Stomach (tissue), 9 donors: Measurements from ENCODE around the gene FRYL. TPM values are rescaled to one million over a fixed set of nuclear protein-coding genes. Genes with fewer than 3 reads are reported as not detected.
A peak's percentile ranks its signal among the peaks of the same experiment; 100 is the strongest.

Experiments
- DNase-seq, 2 donors: peaks; one replicate each; pipeline versions ENCODE4 v3.0.0 to v3.0.0-alpha.2; 2013 to 2019
- H3K27ac ChIP-seq, 5 donors: fragments of 200-600 bp in 4 of 5; sonication (generic) in 4 of 5; one replicate each; pipeline ENCODE4 v1.5.1; 2013 to 2019; ENCODE audit warnings: mild to moderate bottlenecking in 1 of 5, moderate library complexity in 1 of 5
- H3K27me3 ChIP-seq, 3 donors: fragments of 200-600 bp; sonication (generic); one replicate each; pipeline ENCODE4 v1.5.1; 2017 to 2019; ENCODE audit warnings: mixed run types in 1 of 3
- H3K36me3 ChIP-seq, 4 donors: fragments of 200-600 bp; sonication (generic); 1 replicate in 3 of 4; 2 replicates in 1 of 4; pipeline ENCODE4 v1.5.1; 2016 to 2019
- H3K4me1 ChIP-seq, 4 donors: fragments of 200-600 bp; sonication (generic); one replicate each; pipeline ENCODE4 v1.5.1; 2016 to 2019
- H3K4me3 ChIP-seq, 4 donors: fragments of 200-600 bp; sonication (generic) in 3 of 4; one replicate each; pipeline ENCODE4 v1.5.1; 2016 to 2019; ENCODE audit warnings: mild to moderate bottlenecking in 1 of 4
- H3K9me3 ChIP-seq, 4 donors: fragments of 200-600 bp; sonication (generic); one replicate each; pipeline ENCODE4 v1.5.1; 2016 to 2019
- CTCF ChIP-seq, 7 experiments: fragments of 450-650 bp in 4 of 7; fragments of 200-600 bp in 3 of 7; sonication (generic) in 3 of 7; IDR thresholded peaks; one replicate each; pipeline ENCODE4 v1.5.1; 2016 to 2019; ENCODE audit warnings: antibody characterized with exemption in 7 of 7, control low read depth in 2 of 7, mild to moderate bottlenecking in 1 of 7
- EP300 ChIP-seq: sonication (generic); formaldehyde crosslinking; IDR thresholded peaks from one replicate; pipeline ENCODE4 v1.6.1; 2017; ENCODE audit warnings: antibody characterized with exemption
- POLR2A ChIP-seq, 4 donors: fragments of 450-650 bp; IDR thresholded peaks; one replicate each; pipeline ENCODE4 v1.6.1; 2016; ENCODE audit warnings: antibody characterized with exemption in 4 of 4, control low read depth in 2 of 4, mild to moderate bottlenecking in 1 of 4, moderate library complexity in 1 of 4
- POLR2AphosphoS5 ChIP-seq, 3 donors: sonication (generic); formaldehyde crosslinking; IDR thresholded peaks; one replicate each; pipeline ENCODE4 v1.6.1; 2016; ENCODE audit warnings: antibody characterized with exemption in 3 of 3
- WGBS, 5 donors: extraction: QIAGEN DNeasy Blood & Tissue Kit in 3 of 5; methylation state at CpG; one replicate each; pipeline versions ENCODE4 v1.1.5 to v1.1.7; 2013 to 2018; 5-methylcytosine and 5-hydroxymethylcytosine counted together
- intact Hi-C: fragments of 100-400 bp; cut with DNase I; formaldehyde crosslinking; loops from one replicate; pipeline ENCODE4 v1.15.1; 2023; ENCODE audit warnings: low total_unique reads
- polyA plus RNA-seq, 3 donors: library from polyadenylated mRNA; stranded (reverse); fragments of 200-250 nt; gene quantifications; one replicate each; pipeline ENCODE4 v1.2.3, GENCODE V29; 2013
- total RNA-seq, 5 donors: library from RNA; depleted of rRNA; stranded (reverse); fragments of >200 nt; gene quantifications; one replicate each; pipeline versions ENCODE4 v1.1.0 to v1.2.3, GENCODE V29; 2014 to 2016
- donor health status: healthy with polysubstance abuse.
- donor health status: Bipolar disorder and iron deficiency.
- donor health status: healthy.

Gene FRYL
- total and polyA plus RNA-seq, 8 donors = 6.4 to 697 (median 67.0) TPM

- WGBS, 5 donors = 10 to 27% (median 12%) methylated on average over 14 of the region's 14 CpGs
- TF ChIP-seq CTCF (IDR thresholded peaks at IDR 0.05) = no peak
- TF ChIP-seq POLR2A (IDR thresholded peaks at IDR 0.05) = no peak
- no peak for TF ChIP-seq EP300
- TF ChIP-seq POLR2AphosphoS5 (IDR thresholded peaks at IDR 0.05) = no peak
- H3K27ac ChIP-seq = no peak overlapping the region
- no peak for DNase-seq
- intact Hi-C loops = no loop called here
- peaks cover 0 to 13% (median 0%) of the 10 kb centered on the region in 4 donors for H3K9me3 ChIP-seq
- H3K27me3 ChIP-seq = peaks cover 13 to 74% (median 39%) of the 10 kb centered on the region in 3 donors
- H3K36me3 ChIP-seq = no peaks in the 10 kb centered on the region
- peaks cover 15 to 21% (median 19%) of the 10 kb centered on the region in 4 donors for H3K4me1 ChIP-seq
- H3K4me3 ChIP-seq = peak overlapping the region; percentile 38 to 57 (median 40)
Observed at GRCh38 chr4:48489683-48490011, 290.4 kb downstream of the FRYL start.

- Histone ChIP-seq H3K4me1 (peaks cover 10 to 21% (median 17%) of the 10 kb centered on the region in 4 donors), H3K27ac (no peak overlapping the region), H3K4me3 (no peak overlapping the region), H3K27me3 (peaks cover 0 to 92% (median 39%) of the 10 kb centered on the region in 3 donors), H3K36me3 (no peaks in the 10 kb centered on the region), H3K9me3 (no peaks in the 10 kb centered on the region)
- DNase-seq = peak in 1 of 2 donors; percentile 11
- WGBS, 5 donors = 30 to 44% (median 38%) methylated on average over 22 of the region's 22 CpGs
- TF ChIP-seq EP300 (no peak), CTCF (IDR thresholded peaks at IDR 0.05) (no peak), POLR2A (IDR thresholded peaks at IDR 0.05) (no peak), POLR2AphosphoS5 (IDR thresholded peaks at IDR 0.05) (no peak)
- intact Hi-C loops = no loop called here
Observed at GRCh38 chr4:48484494-48485168, 295.4 kb downstream of the FRYL start.

GRCh38 chr4:48483777-48484493, 296.1 kb downstream of the FRYL start:
- Histone ChIP-seq H3K27ac (no peak overlapping the region), H3K9me3 (no peaks in the 10 kb centered on the region), H3K27me3 (peaks cover 0 to 85% (median 36%) of the 10 kb centered on the region in 3 donors), H3K4me3 (peak overlapping the region; percentile 31 to 55 (median 43)), H3K4me1 (peaks cover 9 to 19% (median 13%) of the 10 kb centered on the region in 4 donors), H3K36me3 (no peaks in the 10 kb centered on the region)
- 7 to 21% (median 10%) methylated on average over 24 to 66 of the region's 66 CpGs for WGBS, 5 donors
- intact Hi-C loops = no loop called here
- TF ChIP-seq EP300 (no peak), POLR2AphosphoS5 (IDR thresholded peaks at IDR 0.05) (no peak), CTCF (IDR thresholded peaks at IDR 0.05) (no peak), POLR2A (IDR thresholded peaks at IDR 0.05) (no peak)
- peak in 1 of 2 donors; percentile 64 for DNase-seq

- H3K36me3 ChIP-seq = no peaks in the 10 kb centered on the region
- H3K4me3 ChIP-seq = peak within 1 kb of the TSS; percentile 31 to 55 (median 43)
- intact Hi-C loops = no loop called here
- no peaks in the 10 kb centered on the region for H3K9me3 ChIP-seq
- peaks cover 0 to 78% (median 33%) of the 10 kb centered on the region in 3 donors for H3K27me3 ChIP-seq
- peak in 1 of 2 donors; percentile 70 for DNase-seq
- 3 to 10% (median 3%) methylated on average over 26 to 85 of the region's 85 CpGs for WGBS, 5 donors
- no peak for TF ChIP-seq POLR2AphosphoS5 (IDR thresholded peaks at IDR 0.05)
- no peak for TF ChIP-seq EP300
- no peak for TF ChIP-seq POLR2A (IDR thresholded peaks at IDR 0.05)
- no peak for TF ChIP-seq CTCF (IDR thresholded peaks at IDR 0.05)
- H3K27ac ChIP-seq = no peak within 1 kb of the TSS
- H3K4me1 ChIP-seq = peaks cover 9 to 19% (median 13%) of the 10 kb centered on the region in 4 donors
Observed at GRCh38 chr4:48483006-48483776, 296.9 kb downstream of the FRYL start, which contains the start of gene SLC10A4. Gene SLC10A4 (plus strand): TSS chr4:48483343. CDS start chr4:48483562, 219 bp downstream.
